ENCODE data around the gene CCDC91. TPM values are rescaled to one million over a fixed set of nuclear protein-coding genes. Genes with fewer than 3 reads are reported as not detected.

The CCDC91 gene
- total and polyA plus RNA-seq, 4 donors, result 13.4 to 41.3 (median 23.3) TPM

DNA sequence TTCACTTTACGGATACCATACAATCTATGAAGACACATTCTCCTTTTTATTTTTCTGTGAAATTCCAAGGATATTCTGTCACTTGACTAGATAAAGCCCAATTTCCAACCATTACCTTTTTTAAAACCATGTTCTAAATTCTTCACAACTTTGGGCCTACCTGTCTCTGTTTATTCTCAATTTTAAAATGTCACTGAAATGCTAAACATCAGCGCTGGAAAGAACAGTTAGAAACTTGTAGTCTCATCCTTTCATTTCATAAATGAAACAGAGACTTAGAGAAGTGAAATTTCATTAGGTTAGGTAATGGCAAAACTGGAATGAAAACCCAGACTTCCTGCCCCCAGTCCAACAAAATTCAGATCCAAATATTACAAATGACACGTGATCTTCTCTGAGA, 396.2 kb downstream of the CCDC91 start:
- WGBS, 2 donors, result 59 to 74% methylated on average over 3 of the region's 3 CpGs
- ATAC-seq (ENCODE audit: insufficient read depth, low FRiP score), result no peak

DNA sequence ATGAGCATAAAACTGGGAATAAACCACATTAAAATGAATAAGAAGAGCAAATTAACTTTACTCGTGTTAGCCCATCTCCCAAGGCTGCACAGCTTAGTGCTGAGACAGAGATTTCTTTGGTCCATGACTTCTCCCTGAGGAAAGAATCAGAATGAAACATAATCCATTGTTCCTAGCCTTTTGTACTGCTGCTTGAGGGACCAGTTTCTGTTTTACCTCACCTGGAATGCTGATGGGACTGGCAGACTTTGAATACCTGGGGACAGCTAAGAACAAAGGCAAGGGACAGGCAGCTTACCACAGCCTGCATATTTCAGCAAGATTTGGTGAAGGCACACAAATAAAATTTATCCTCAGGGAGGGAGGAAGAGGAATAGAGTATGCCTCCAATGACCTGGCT, 401.6 kb downstream of the CCDC91 start:
- H3K9ac ChIP-seq (ENCODE audit: insufficient read depth in 1 of 2, low read length in 2 of 2), result no peak overlapping the region
- no peaks in the 10 kb centered on the region for H3K4me1 ChIP-seq (ENCODE audit: control insufficient read depth in 5 of 5, insufficient read depth in 5 of 5, low read length in 5 of 5)
- H3K4me3 ChIP-seq, result no peak overlapping the region
- no peaks in the 10 kb centered on the region for H3K27me3 ChIP-seq (ENCODE audit: control insufficient read depth in 3 of 3, insufficient read depth in 3 of 3, low read length in 2 of 3)
- no peaks in the 10 kb centered on the region for H3K36me3 ChIP-seq (ENCODE audit: control insufficient read depth in 4 of 4, insufficient read depth in 4 of 4, low read length in 4 of 4)
- TF ChIP-seq CTCF (IDR thresholded peaks at IDR 0.05; ENCODE audit: control extremely low read depth, extremely low read depth), result no peak
- peaks cover 0 to 14% (median 4%) of the 10 kb centered on the region in 4 donors for H3K9me3 ChIP-seq (ENCODE audit: control insufficient read depth in 4 of 4, insufficient read depth in 3 of 4, low read length in 3 of 4)
- 87 to 94% methylated on average over 1 of the region's 1 CpG for WGBS, 2 donors
- no peak overlapping the region for H3K27ac ChIP-seq (ENCODE audit: low read depth in 1 of 2, low read length in 1 of 2)
- DNase-seq (no peak), ATAC-seq (ENCODE audit: insufficient read depth, low FRiP score) (no peak)

More for the DNA sequence above, 396.2 kb downstream of the CCDC91 start:
- no peak overlapping the region for H3K9ac ChIP-seq (ENCODE audit: insufficient read depth in 1 of 2, low read length in 2 of 2)
- H3K9me3 ChIP-seq (ENCODE audit: control insufficient read depth in 4 of 4, insufficient read depth in 3 of 4, low read length in 3 of 4), result peaks cover 0 to 2% (median 0%) of the 10 kb centered on the region in 4 donors
- H3K4me3 ChIP-seq, result no peak overlapping the region
- H3K27me3 ChIP-seq (ENCODE audit: control insufficient read depth in 3 of 3, insufficient read depth in 3 of 3, low read length in 2 of 3), result no peaks in the 10 kb centered on the region
- H3K27ac ChIP-seq (ENCODE audit: low read depth in 1 of 2, low read length in 1 of 2), result no peak overlapping the region
- H3K36me3 ChIP-seq (ENCODE audit: control insufficient read depth in 4 of 4, insufficient read depth in 4 of 4, low read length in 4 of 4), result no peaks in the 10 kb centered on the region
- no peak for DNase-seq
- no peak for TF ChIP-seq CTCF (IDR thresholded peaks at IDR 0.05; ENCODE audit: control extremely low read depth, extremely low read depth)
- H3K4me1 ChIP-seq (ENCODE audit: control insufficient read depth in 5 of 5, insufficient read depth in 5 of 5, low read length in 5 of 5), result no peaks in the 10 kb centered on the region

Small RNA genes lying within 50 kb of the gene (small RNA-seq; reads per million reads assigned to genes)
- gene RNA5SP355 (ENCODE audit: low replicate concordance) (0.15 reads per million), gene RNU4-54P (ENCODE audit: low replicate concordance) (not detected)

Other genes with a start within 250 kb of the CCDC91 start
- 1 to 10 TPM in 1 of 2 donors, under 1 TPM in 1; 0.46 to 3.0 TPM for gene PTHLH, start 217.7 kb upstream of the CCDC91 start, total RNA-seq
- under 1 TPM; 0.22 to 0.28 TPM for gene PTHLH, start 217.7 kb upstream of the CCDC91 start, polyA plus RNA-seq